IMR-90 (cell line): ENCODE results near the gene ELMO1. TPM values are rescaled to one million over a fixed set of nuclear protein-coding genes. Genes with fewer than 3 reads are reported as not detected.

Experiments
- ATAC-seq: fragments of 200-7000 bp; cut with Tn5 transposase; 2 replicates; pipeline ENCODE4 v1.9.1; 2020; ENCODE audit warnings: low read depth, mild to moderate bottlenecking, moderate library complexity
- BruUV-seq: library from RNA; stranded (reverse); fragments of 400-500 nt; replicated peaks from 2 replicates; lab custom pipeline; 2021; lab: Mats Ljungman, UMichigan
- CTCF ChIA-PET: fragments of 300-600 bp; formaldehyde crosslinking; extraction: SDS; loops from one replicate; lab custom pipeline; 2021; ENCODE audit warnings: antibody characterized with exemption; lab: Yijun Ruan, JAX
- POLR2A ChIA-PET: fragments of 300-600 bp; sonication (Branson Sonifier 250); formaldehyde crosslinking; loops from one replicate; lab custom pipeline; 2022; ENCODE audit warnings: antibody characterized with exemption; ENCODE audit not compliant: unreplicated experiment; lab: Charles Lee
- DNase-seq: peaks from one replicate; pipeline ENCODE4 v3.0.0; 2013
- H2AFZ ChIP-seq: replicated peaks from 2 replicates; pipeline ENCODE3; 2013; ENCODE audit warnings: low read length, mild to moderate bottlenecking; ENCODE audit not compliant: poor library complexity
- H2AK5ac ChIP-seq: 2 replicates; pipeline ENCODE4 v1.6.1; 2013; ENCODE audit warnings: low read depth, low read length, inconsistent platforms
- H2AK9ac ChIP-seq: replicated peaks from 2 replicates; pipeline ENCODE3; 2013; ENCODE audit warnings: mild to moderate bottlenecking, low read depth, low read length, moderate library complexity; ENCODE audit not compliant: poor library complexity
- H2BK120ac ChIP-seq: 2 replicates; pipeline ENCODE4 v1.6.1; 2013; ENCODE audit warnings: low read depth, low read length, inconsistent platforms
- H2BK15ac ChIP-seq: 3 replicates; pipeline ENCODE4 v1.6.1; 2013; ENCODE audit warnings: low read depth, low read length, inconsistent platforms
- H2BK20ac ChIP-seq: 2 replicates; pipeline ENCODE4 v1.6.1; 2013; ENCODE audit warnings: low read depth, mild to moderate bottlenecking, inconsistent platforms, low read length, moderate library complexity
- H2BK5ac ChIP-seq: 2 replicates; pipeline ENCODE4 v1.6.1; 2013; ENCODE audit warnings: mild to moderate bottlenecking, low read depth, low read length, inconsistent platforms; ENCODE audit not compliant: poor library complexity, severe bottlenecking
- H3K14ac ChIP-seq: replicated peaks from 2 replicates; pipeline ENCODE4 v1.6.1; 2013; ENCODE audit warnings: low read depth, low read length, inconsistent platforms
- H3K18ac ChIP-seq: 2 replicates; pipeline ENCODE4 v1.6.1; 2013; ENCODE audit warnings: low read depth, low read length, control low read depth
- H3K23ac ChIP-seq: 2 replicates; pipeline ENCODE4 v1.6.1; 2013; ENCODE audit warnings: low read depth, low read length, inconsistent platforms
- H3K27ac ChIP-seq: 2 replicates; pipeline ENCODE4 v1.5.1; 2013; ENCODE audit warnings: mild to moderate bottlenecking, control low read depth, low read length; ENCODE audit not compliant: insufficient read depth
- H3K27me3 ChIP-seq: 2 replicates; pipeline ENCODE4 v1.6.1; 2013; ENCODE audit warnings: low read length; ENCODE audit not compliant: control insufficient read depth, insufficient read depth
- H3K36me3 ChIP-seq: 2 replicates; pipeline ENCODE4 v1.6.1; 2013; ENCODE audit warnings: low read length, mixed read lengths; ENCODE audit not compliant: control insufficient read depth, insufficient read depth
- H3K4ac ChIP-seq: 2 replicates; pipeline ENCODE4 v1.6.1; 2013; ENCODE audit warnings: low read depth, low read length, inconsistent platforms
- H3K4me1 ChIP-seq: 2 replicates; pipeline ENCODE4 v1.6.1; 2013; ENCODE audit warnings: low read length, mixed read lengths; ENCODE audit not compliant: control insufficient read depth, insufficient read depth
- H3K4me2 ChIP-seq: 2 replicates; pipeline ENCODE4 v1.6.1; 2013; ENCODE audit warnings: low read depth, mild to moderate bottlenecking, control low read depth, low read length, moderate library complexity
- H3K4me3 ChIP-seq: 2 replicates; pipeline ENCODE4 v1.5.1; 2013; ENCODE audit warnings: low read depth, mild to moderate bottlenecking, control low read depth, low read length, moderate library complexity; ENCODE audit not compliant: insufficient read depth
- H3K56ac ChIP-seq: 2 replicates; pipeline ENCODE4 v1.6.1; 2013; ENCODE audit warnings: low read length, inconsistent platforms; ENCODE audit not compliant: insufficient read depth; ENCODE audit errors: extremely low read depth
- H3K79me1 ChIP-seq, 2 experiments: 2 replicates each; pipeline ENCODE4 v1.6.1; 2013; ENCODE audit warnings: low read length in 2 of 2, inconsistent platforms in 1 of 2, low read depth in 1 of 2
- H3K9ac ChIP-seq: 2 replicates; pipeline ENCODE4 v1.6.1; 2013; ENCODE audit warnings: low read depth, low read length, control low read depth
- H3K9me1 ChIP-seq: 2 replicates; pipeline ENCODE4 v1.6.1; 2013; ENCODE audit warnings: low read length, inconsistent platforms; ENCODE audit not compliant: insufficient read depth
- H3K9me3 ChIP-seq: 2 replicates; pipeline ENCODE4 v1.6.1; 2013; ENCODE audit warnings: low read length; ENCODE audit not compliant: control insufficient read depth, insufficient read depth
- H4K20me1 ChIP-seq: 2 replicates; pipeline ENCODE4 v1.6.1; 2013; ENCODE audit warnings: low read length, inconsistent platforms; ENCODE audit not compliant: insufficient read depth
- H4K5ac ChIP-seq: 2 replicates; pipeline ENCODE4 v1.6.1; 2013; ENCODE audit warnings: mild to moderate bottlenecking, low read depth, low read length, control low read depth
- H4K8ac ChIP-seq, 2 experiments: 2 replicates each; pipeline ENCODE4 v1.6.1; 2013; ENCODE audit warnings: low read depth in 2 of 2, low read length in 2 of 2, control low read depth in 1 of 2, inconsistent platforms in 1 of 2
- H4K91ac ChIP-seq: 2 replicates; pipeline ENCODE4 v1.6.1; 2013; ENCODE audit warnings: low read depth, low read length, inconsistent platforms; ENCODE audit not compliant: insufficient read depth
- CEBPB ChIP-seq: IDR thresholded peaks from 2 replicates; pipeline ENCODE4 v1.6.1; 2012; ENCODE audit warnings: low read depth, low read length, improper control_type of control experiment
- WGBS, 2 experiments: methylation state at CpG; one replicate each; pipeline versions ENCODE4 v1.1.5 to v1.1.7; 2013; ENCODE audit warnings: missing lambda C conversion rate in 2 of 2; ENCODE audit not compliant: insufficient read length in 1 of 2; ENCODE audit errors: extremely low coverage in 2 of 2; 5-methylcytosine and 5-hydroxymethylcytosine counted together
- dilution Hi-C: fragments of 300-500 bp; cut with HindIII; formaldehyde crosslinking; loops from one replicate; pipeline ENCODE4 v1.14.3; 2018; ENCODE audit warnings: low sequenced_read_pairs; ENCODE audit not compliant: unreplicated experiment
- in situ Hi-C: fragments of 300-500 bp; cut with MboI; formaldehyde crosslinking; loops from 3 replicates; pipeline ENCODE4 v1.14.3; 2019; ENCODE audit warnings: low sequenced_read_pairs, inconsistent platforms, mixed read lengths
- intact Hi-C: fragments of 100-400 bp; cut with micrococcal nuclease; formaldehyde crosslinking; loops from 2 replicates; pipeline ENCODE4 v1.10.0; 2022
- polyA plus RNA-seq, 3 experiments: library from polyadenylated mRNA; depleted of rRNA; stranded (reverse); fragments of >200 nt; gene quantifications; 2 replicates each; pipeline ENCODE4 v1.2.3, GENCODE V29; 2012; ENCODE audit warnings: low replicate concordance in 1 of 3
- total RNA-seq: library from RNA; depleted of rRNA; stranded (reverse); fragments of >200 nt; gene quantifications from 2 replicates; pipeline ENCODE4 v1.2.3, GENCODE V29; 2012
- TF ChIP-seq, protein P1 (sequence below): fragments of 150-350 bp; IDR thresholded peaks from 2 replicates; pipeline ENCODE4 v1.6.1; 2017; ENCODE audit warnings: mild to moderate bottlenecking, antibody characterized with exemption, low read length, low read depth
- TF ChIP-seq, protein P2 (sequence below): conservative IDR thresholded peaks from 2 replicates; pipeline ENCODE4 v1.5.1; 2012; ENCODE audit warnings: mild to moderate bottlenecking, low read depth, low read length, improper control_type of control experiment

ELMO1 gene
- total and polyA plus RNA-seq, 2 of the 4 experiments (the other 2 are of a cell fraction): 0.03 TPM; not detected in 1

DNA sequence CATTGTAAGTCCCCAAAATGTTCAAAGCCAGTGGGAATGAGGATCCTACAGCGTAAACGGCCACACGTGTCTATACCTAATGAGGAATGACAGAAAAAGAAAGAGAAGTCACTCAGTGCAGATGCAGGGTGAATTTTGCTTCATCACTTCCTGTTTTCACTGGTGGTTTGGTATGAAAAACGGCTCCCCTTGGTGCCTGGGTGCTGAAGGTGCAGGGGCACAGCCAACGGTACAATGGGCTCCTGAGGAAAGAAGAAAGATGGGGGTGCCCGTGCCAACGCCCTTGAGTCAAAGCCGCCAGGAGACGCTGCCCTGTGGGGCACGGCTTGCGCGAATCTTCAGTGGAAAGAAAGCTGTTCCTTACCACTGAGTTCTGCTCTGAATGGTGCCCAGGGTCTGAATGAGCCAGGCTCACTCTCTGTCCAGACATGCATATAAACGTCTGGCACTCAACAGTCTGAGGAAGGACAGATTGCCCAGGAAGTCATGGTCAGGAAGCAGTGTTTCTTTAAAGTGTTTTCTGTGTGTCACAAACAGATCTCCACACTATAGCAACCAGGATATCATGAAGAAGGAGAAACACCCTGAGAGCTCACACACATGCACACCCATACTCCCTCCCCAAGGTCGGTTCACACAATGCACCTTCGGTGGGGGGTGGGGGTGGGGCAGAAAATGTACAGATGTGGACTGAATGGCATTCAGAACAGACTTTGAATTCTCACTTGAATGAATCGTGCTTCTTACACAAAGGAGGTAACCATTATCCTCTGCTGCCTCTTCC, 105.8 kb downstream of the ELMO1 start:
- no peaks in the 10 kb centered on the region for H3K79me1 ChIP-seq
- no peak overlapping the region for H3K27ac ChIP-seq
- no peaks in the 10 kb centered on the region for H3K36me3 ChIP-seq
- H3K27me3 ChIP-seq: no peaks in the 10 kb centered on the region
- peaks cover 6% of the 10 kb centered on the region; the same call in 1 of the 2 replicates for H3K9me3 ChIP-seq
- H2AFZ ChIP-seq: no peak overlapping the region
- no peak overlapping the region for H3K56ac ChIP-seq
- H2AK9ac ChIP-seq: no peak overlapping the region
- DNase-seq: no peak
- no peak overlapping the region for H2BK120ac ChIP-seq
- no peak overlapping the region for H4K91ac ChIP-seq
- no peak overlapping the region for H3K14ac ChIP-seq
- H3K4me1 ChIP-seq: no peaks in the 10 kb centered on the region
- WGBS, 2 experiments: 20% methylated on average over 1 of the region's 16 CpGs; no CpG with 5 or more reads in 1 of the 2 experiments
- H2BK15ac ChIP-seq: no peak overlapping the region
- H2BK5ac ChIP-seq: no peak overlapping the region
- no peak overlapping the region for H3K4ac ChIP-seq
- H3K23ac ChIP-seq: no peak overlapping the region
- ChIA-PET CTCF (no interaction called here), POLR2A (no interaction called here)
- no peak overlapping the region for H2BK20ac ChIP-seq
- TF ChIP-seq, protein P1, sequence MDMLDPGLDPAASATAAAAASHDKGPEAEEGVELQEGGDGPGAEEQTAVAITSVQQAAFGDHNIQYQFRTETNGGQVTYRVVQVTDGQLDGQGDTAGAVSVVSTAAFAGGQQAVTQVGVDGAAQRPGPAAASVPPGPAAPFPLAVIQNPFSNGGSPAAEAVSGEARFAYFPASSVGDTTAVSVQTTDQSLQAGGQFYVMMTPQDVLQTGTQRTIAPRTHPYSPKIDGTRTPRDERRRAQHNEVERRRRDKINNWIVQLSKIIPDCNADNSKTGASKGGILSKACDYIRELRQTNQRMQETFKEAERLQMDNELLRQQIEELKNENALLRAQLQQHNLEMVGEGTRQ: no peak
- no peak for TF ChIP-seq CEBPB
- TF ChIP-seq, protein P2, sequence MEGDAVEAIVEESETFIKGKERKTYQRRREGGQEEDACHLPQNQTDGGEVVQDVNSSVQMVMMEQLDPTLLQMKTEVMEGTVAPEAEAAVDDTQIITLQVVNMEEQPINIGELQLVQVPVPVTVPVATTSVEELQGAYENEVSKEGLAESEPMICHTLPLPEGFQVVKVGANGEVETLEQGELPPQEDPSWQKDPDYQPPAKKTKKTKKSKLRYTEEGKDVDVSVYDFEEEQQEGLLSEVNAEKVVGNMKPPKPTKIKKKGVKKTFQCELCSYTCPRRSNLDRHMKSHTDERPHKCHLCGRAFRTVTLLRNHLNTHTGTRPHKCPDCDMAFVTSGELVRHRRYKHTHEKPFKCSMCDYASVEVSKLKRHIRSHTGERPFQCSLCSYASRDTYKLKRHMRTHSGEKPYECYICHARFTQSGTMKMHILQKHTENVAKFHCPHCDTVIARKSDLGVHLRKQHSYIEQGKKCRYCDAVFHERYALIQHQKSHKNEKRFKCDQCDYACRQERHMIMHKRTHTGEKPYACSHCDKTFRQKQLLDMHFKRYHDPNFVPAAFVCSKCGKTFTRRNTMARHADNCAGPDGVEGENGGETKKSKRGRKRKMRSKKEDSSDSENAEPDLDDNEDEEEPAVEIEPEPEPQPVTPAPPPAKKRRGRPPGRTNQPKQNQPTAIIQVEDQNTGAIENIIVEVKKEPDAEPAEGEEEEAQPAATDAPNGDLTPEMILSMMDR: no peak
- in situ Hi-C loops (no loop called here), dilution Hi-C loops (no loop called here), intact Hi-C loops (no loop called here)
- H4K5ac ChIP-seq: no peak overlapping the region
- H3K18ac ChIP-seq: no peak overlapping the region
- no peak overlapping the region for H2AK5ac ChIP-seq
- H3K9me1 ChIP-seq: no peaks in the 10 kb centered on the region
- no peaks in the 10 kb centered on the region for H4K20me1 ChIP-seq
- no peak overlapping the region for H3K9ac ChIP-seq
- no peak overlapping the region for H3K4me2 ChIP-seq
- BruUV-seq: no TSS peak
- ATAC-seq: no peak
- no peak overlapping the region for H4K8ac ChIP-seq
- no peak overlapping the region for H3K4me3 ChIP-seq
